ENCODE measurements around the gene ROS1.

GRCh38 chr6:117467876-117468275, 42.1 kb upstream of the ROS1 start:
- TF ChIP-seq EZH2 (IDR thresholded peaks at IDR 0.05; ENCODE audit: low read length, missing control alignments) (no peak), CTCF (conservative IDR thresholded peaks at IDR 0.05 in 1 of 2, IDR thresholded peaks at IDR 0.05 in 1 of 2; ENCODE audit: low read depth in 1 of 2, low read length in 2 of 2) (no peak)
